ENCODE measurements around the gene OR1L6.

OR1L6 gene

DNA sequence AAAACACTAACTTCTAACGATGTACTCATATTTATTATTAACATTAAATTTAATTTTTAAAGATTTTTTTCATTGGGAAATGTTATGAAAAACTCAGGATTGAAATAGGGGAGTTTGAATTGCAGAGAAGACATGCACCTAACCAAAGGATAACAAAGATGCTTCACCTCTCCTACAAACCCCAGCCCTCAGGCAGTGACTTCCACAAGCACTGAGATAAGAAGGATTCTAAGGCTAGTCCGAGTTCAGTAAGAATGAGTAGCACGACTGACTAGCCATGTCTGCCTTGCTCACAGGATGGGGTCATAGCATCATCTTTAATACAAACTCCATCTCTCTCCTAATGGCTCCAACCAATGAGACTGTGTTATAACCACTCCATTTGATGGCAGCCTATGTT is 39.6 kb downstream of the OR1L6 start:
- Histone ChIP-seq H3K9me3 (ENCODE audit: control insufficient read depth, insufficient read depth, low read length) (peaks cover 23% of the 10 kb centered on the region), H3K27me3 (ENCODE audit: control insufficient read depth, insufficient read depth, low read length) (no peaks in the 10 kb centered on the region), H3K36me3 (ENCODE audit: control insufficient read depth, insufficient read depth, low read length) (no peaks in the 10 kb centered on the region), H3K27ac (ENCODE audit: low read depth, low read length) (no peak overlapping the region), H3K4me1 (ENCODE audit: control insufficient read depth, insufficient read depth, low read length) (no peaks in the 10 kb centered on the region), H3K4me3 (ENCODE audit: low read depth, low read length) (no peak overlapping the region), H3K9ac (ENCODE audit: low read depth, low read length) (no peak overlapping the region)

DNA sequence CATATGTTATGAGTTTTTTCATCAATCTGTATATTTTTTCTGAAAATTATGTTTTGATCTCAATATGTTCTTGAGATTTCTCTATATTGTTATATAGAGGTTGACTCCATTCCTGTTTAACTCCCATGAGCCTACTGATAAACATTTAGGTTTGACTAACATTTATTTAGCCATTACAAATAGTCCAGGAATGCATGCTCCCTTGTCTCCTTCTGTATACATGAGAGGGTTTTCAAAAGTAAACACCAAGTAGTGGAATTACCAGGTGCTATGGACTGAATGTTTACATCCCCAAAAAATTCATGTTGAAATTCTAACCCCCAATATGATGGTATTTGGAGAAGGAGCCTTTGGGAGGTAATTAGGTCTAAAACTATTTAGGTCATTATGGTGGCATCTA is 43.2 kb downstream of the OR1L6 start:
- H3K36me3 ChIP-seq (ENCODE audit: control insufficient read depth, insufficient read depth, low read length): no peaks in the 10 kb centered on the region
- no peak overlapping the region for H3K9ac ChIP-seq (ENCODE audit: low read depth, low read length)
- no peaks in the 10 kb centered on the region for H3K4me1 ChIP-seq (ENCODE audit: control insufficient read depth, insufficient read depth, low read length)
- peaks cover 21% of the 10 kb centered on the region for H3K9me3 ChIP-seq (ENCODE audit: control insufficient read depth, insufficient read depth, low read length)
- no peak overlapping the region for H3K4me3 ChIP-seq (ENCODE audit: low read depth, low read length)
- H3K27ac ChIP-seq (ENCODE audit: low read depth, low read length): no peak overlapping the region
- H3K27me3 ChIP-seq (ENCODE audit: control insufficient read depth, insufficient read depth, low read length): no peaks in the 10 kb centered on the region

DNA sequence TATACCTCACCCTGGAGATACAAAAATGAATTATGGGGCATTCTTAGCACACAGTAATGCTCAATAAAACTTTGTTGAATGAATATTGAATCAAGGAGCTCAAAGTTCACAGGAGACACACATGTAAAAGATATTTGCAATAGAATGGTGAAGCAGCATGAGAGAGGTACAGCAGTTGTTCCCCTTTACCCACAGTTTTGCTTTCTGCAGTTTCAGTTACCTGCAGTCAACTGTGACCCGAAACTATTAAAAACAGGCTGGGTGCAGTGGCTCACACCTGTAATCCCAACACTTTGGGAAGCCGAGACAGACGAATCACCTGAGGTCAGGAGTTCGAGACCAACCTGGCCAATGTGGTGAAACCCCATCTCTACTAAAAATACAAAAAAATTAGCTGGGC is 44.2 kb downstream of the OR1L6 start:
- Histone ChIP-seq H3K4me3 (ENCODE audit: low read depth, low read length) (no peak overlapping the region), H3K36me3 (ENCODE audit: control insufficient read depth, insufficient read depth, low read length) (no peaks in the 10 kb centered on the region), H3K9ac (ENCODE audit: low read depth, low read length) (no peak overlapping the region), H3K9me3 (ENCODE audit: control insufficient read depth, insufficient read depth, low read length) (peaks cover 22% of the 10 kb centered on the region), H3K27ac (ENCODE audit: low read depth, low read length) (no peak overlapping the region), H3K4me1 (ENCODE audit: control insufficient read depth, insufficient read depth, low read length) (no peaks in the 10 kb centered on the region), H3K27me3 (ENCODE audit: control insufficient read depth, insufficient read depth, low read length) (no peaks in the 10 kb centered on the region)

DNA sequence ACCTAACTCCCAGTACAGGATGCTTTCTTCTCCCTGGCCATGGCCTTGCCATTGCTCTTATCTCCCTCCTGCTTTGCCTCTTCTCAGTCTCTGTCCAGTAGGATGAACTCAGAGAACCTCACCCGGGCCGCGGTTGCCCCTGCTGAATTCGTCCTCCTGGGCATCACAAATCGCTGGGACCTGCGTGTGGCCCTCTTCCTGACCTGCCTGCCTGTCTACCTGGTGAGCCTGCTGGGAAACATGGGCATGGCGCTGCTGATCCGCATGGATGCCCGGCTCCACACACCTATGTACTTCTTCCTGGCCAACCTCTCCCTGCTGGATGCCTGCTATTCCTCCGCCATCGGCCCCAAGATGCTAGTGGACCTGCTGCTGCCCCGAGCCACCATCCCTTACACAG is 46.7 kb downstream of the OR1L6 start, which contains the start of gene OR5C1:
Gene OR5C1 (plus strand): TSS at position 103 of the 400 bp plus-strand sequence. CDS start 0 bp downstream, at position 103.
- no peaks in the 10 kb centered on the region for H3K4me1 ChIP-seq (ENCODE audit: control insufficient read depth, insufficient read depth, low read length)
- no peak within 1 kb of the TSS for H3K4me3 ChIP-seq (ENCODE audit: low read depth, low read length)
- no peak within 1 kb of the TSS for H3K27ac ChIP-seq (ENCODE audit: low read depth, low read length)
- peaks cover 39% of the 10 kb centered on the region for H3K9me3 ChIP-seq (ENCODE audit: control insufficient read depth, insufficient read depth, low read length)
- H3K27me3 ChIP-seq (ENCODE audit: control insufficient read depth, insufficient read depth, low read length): no peaks in the 10 kb centered on the region
- H3K9ac ChIP-seq (ENCODE audit: low read depth, low read length): no peak within 1 kb of the TSS
- no peaks in the 10 kb centered on the region for H3K36me3 ChIP-seq (ENCODE audit: control insufficient read depth, insufficient read depth, low read length)

DNA sequence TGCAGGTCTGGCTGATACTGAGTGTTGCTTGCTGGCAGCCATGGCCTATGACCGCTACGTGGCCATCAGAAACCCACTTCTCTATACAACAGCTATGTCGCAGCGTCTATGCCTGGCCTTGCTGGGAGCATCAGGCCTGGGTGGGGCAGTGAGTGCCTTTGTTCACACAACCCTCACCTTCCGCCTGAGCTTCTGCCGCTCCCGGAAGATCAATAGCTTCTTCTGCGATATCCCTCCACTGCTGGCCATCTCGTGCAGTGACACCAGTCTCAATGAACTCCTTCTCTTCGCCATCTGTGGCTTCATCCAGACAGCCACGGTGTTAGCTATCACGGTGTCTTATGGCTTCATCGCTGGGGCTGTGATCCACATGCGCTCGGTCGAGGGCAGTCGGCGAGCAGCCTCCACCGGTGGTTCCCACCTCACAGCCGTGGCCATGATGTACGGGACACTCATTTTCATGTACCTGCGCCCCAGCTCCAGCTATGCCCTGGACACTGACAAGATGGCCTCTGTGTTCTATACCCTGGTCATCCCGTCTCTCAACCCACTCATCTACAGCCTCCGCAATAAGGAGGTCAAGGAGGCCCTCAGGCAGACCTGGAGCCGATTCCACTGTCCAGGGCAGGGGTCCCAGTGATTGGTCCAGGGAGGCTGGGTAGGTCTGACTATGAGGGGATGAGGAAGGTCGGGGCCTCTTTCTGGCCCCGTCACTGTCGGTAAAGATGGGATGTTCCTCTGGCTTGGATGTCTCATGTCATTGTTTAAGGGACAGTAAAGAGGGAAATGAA is 47.3 kb downstream of the OR1L6 start:
- Histone ChIP-seq H3K36me3 (ENCODE audit: control insufficient read depth, insufficient read depth, low read length) (no peaks in the 10 kb centered on the region), H3K4me1 (ENCODE audit: control insufficient read depth, insufficient read depth, low read length) (no peaks in the 10 kb centered on the region), H3K9me3 (ENCODE audit: control insufficient read depth, insufficient read depth, low read length) (peaks cover 41% of the 10 kb centered on the region), H3K9ac (ENCODE audit: low read depth, low read length) (no peak overlapping the region), H3K27me3 (ENCODE audit: control insufficient read depth, insufficient read depth, low read length) (no peaks in the 10 kb centered on the region), H3K4me3 (ENCODE audit: low read depth, low read length) (no peak overlapping the region), H3K27ac (ENCODE audit: low read depth, low read length) (no peak overlapping the region)

DNA sequence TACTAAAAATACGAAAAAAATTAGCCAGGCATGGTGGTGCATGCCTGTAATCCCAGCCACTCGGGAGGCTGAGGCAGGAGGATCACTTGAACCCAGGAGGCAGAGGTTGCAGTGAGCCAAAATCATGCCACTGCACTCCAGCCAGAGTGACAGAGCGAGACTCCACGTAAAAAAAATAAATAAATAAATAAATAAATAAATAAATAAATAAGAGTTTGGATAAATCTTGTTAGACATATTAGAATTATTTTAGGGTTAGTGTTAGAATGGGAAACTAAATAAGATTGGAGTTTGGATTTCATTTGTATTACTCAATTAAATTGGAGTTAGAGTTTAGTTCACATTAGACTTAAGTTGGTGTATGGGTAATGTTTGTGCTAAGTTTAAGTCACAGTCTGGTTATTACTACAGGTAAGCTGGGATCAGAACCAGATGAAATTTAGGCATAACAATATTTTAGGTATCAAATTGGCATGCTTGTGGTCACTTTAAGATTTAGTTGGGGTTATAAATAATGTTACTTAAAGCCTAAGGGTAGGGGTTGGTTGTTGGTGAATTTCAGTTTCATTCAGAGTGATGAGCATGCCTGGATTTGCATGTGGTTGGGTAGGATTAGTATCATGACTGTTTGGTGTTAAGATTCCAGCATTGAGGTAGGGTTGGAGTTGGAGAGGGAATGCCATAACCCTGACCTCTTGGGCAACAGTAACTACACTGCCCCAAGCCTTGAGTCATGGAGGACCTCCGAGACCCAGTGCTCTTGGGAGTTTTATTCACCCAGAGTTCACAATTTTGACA is 50.0 kb downstream of the OR1L6 start:
- H3K4me3 ChIP-seq (ENCODE audit: low read depth, low read length): no peak overlapping the region
- H3K27ac ChIP-seq (ENCODE audit: low read depth, low read length): no peak overlapping the region
- H3K9me3 ChIP-seq (ENCODE audit: control insufficient read depth, insufficient read depth, low read length): peaks cover 41% of the 10 kb centered on the region
- H3K27me3 ChIP-seq (ENCODE audit: control insufficient read depth, insufficient read depth, low read length): no peaks in the 10 kb centered on the region
- no peaks in the 10 kb centered on the region for H3K4me1 ChIP-seq (ENCODE audit: control insufficient read depth, insufficient read depth, low read length)
- H3K9ac ChIP-seq (ENCODE audit: low read depth, low read length): no peak overlapping the region
- H3K36me3 ChIP-seq (ENCODE audit: control insufficient read depth, insufficient read depth, low read length): no peaks in the 10 kb centered on the region

DNA sequence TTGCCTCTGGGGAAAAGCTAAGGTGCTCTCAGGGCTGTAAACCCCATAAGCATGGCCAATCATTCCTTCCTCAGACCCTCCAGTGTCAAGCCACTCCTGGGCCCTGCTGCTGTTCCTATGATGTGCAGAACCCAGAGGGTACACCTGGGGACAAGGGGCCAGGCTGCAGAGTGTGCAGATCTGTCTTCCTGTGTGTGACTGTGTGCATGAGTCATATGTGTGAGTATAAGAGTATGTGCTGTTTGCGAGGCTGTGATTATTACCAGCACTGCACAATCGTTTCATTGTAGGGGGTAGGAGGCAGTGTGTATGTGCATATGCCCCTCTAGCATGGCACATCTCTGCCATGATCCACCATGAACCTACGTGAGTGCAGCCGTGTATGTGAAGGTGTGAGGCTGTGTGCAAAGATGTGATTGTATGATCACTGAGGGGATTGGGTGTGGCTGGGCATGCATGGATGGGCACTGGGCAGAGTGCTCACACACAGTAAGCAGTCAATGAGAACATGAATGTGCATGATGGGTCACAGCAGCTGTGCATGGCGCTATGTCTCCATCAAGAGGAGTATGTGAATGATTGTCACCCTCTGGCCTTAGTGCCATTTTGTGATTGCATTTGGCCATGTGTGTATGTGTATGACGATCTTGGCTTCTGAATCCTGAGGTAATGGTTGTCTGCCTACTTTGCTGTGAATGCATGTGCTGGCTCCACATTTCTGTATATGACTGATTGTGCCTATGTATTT is 55.4 kb downstream of the OR1L6 start:
- Histone ChIP-seq H3K36me3 (ENCODE audit: control insufficient read depth, insufficient read depth, low read length) (no peaks in the 10 kb centered on the region), H3K4me3 (ENCODE audit: low read depth, low read length) (no peak overlapping the region), H3K4me1 (ENCODE audit: control insufficient read depth, insufficient read depth, low read length) (no peaks in the 10 kb centered on the region), H3K9me3 (ENCODE audit: control insufficient read depth, insufficient read depth, low read length) (peaks cover 41% of the 10 kb centered on the region), H3K9ac (ENCODE audit: low read depth, low read length) (no peak overlapping the region), H3K27me3 (ENCODE audit: control insufficient read depth, insufficient read depth, low read length) (no peaks in the 10 kb centered on the region), H3K27ac (ENCODE audit: low read depth, low read length) (no peak overlapping the region)
